Tibial nerve (tissue), 4 donors: ENCODE data around the gene SHROOM3. TPM values are rescaled to one million over a fixed set of nuclear protein-coding genes. Genes with fewer than 3 reads are reported as not detected.
A peak's percentile ranks its signal among the peaks of the same experiment; 100 is the strongest.

Experiments used
- DNase-seq, 2 donors: peaks; one replicate each; pipeline ENCODE4 v3.0.0-alpha.2; 2019; ENCODE audit warnings: low spot score in 2 of 2
- H3K27ac ChIP-seq, 4 donors: fragments of 200-600 bp; sonication (generic) in 3 of 4; one replicate each; pipeline ENCODE4 v1.5.1; 2017 to 2019; ENCODE audit warnings: mild to moderate bottlenecking in 1 of 4
- H3K27me3 ChIP-seq, 2 donors: fragments of 200-600 bp; sonication (generic) in 1 of 2; one replicate each; pipeline versions ENCODE4 v1.5.1 to v1.6.0; 2017 to 2019
- H3K36me3 ChIP-seq, 3 donors: fragments of 200-600 bp; sonication (generic); one replicate each; pipeline ENCODE4 v1.5.1; 2018 to 2019
- H3K4me1 ChIP-seq, 4 donors: fragments of 200-600 bp; sonication (generic) in 3 of 4; one replicate each; pipeline ENCODE4 v1.5.1; 2017 to 2019
- H3K4me3 ChIP-seq, 4 donors: fragments of 200-600 bp; sonication (generic) in 3 of 4; one replicate each; pipeline ENCODE4 v1.5.1; 2017 to 2019; ENCODE audit warnings: mild to moderate bottlenecking in 1 of 4, moderate library complexity in 1 of 4
- H3K9me3 ChIP-seq, 4 donors: fragments of 200-600 bp; sonication (generic) in 3 of 4; one replicate each; pipeline ENCODE4 v1.5.1; 2017 to 2019
- EP300 ChIP-seq, 2 donors: sonication (generic); formaldehyde crosslinking; IDR thresholded peaks; one replicate each; pipeline ENCODE4 v1.6.1; 2017; ENCODE audit warnings: antibody characterized with exemption in 2 of 2, mild to moderate bottlenecking in 1 of 2
- POLR2A ChIP-seq, 2 donors: fragments of 450-650 bp; IDR thresholded peaks; one replicate each; pipeline ENCODE4 v1.6.1; 2017; ENCODE audit warnings: antibody characterized with exemption in 2 of 2, mild to moderate bottlenecking in 2 of 2, moderate library complexity in 2 of 2
- WGBS, 2 donors: methylation state at CpG; one replicate each; pipeline ENCODE4 v1.1.5; 2018; 5-methylcytosine and 5-hydroxymethylcytosine counted together
- total RNA-seq, 4 donors: library from RNA; depleted of rRNA; stranded (reverse); fragments of >200 nt; gene quantifications; one replicate each; pipeline ENCODE4 v1.1.0, GENCODE V29; 2016
- TF ChIP-seq, protein P1 (sequence below), 5 experiments: fragments of 200-600 bp in 3 of 5; fragments of 450-650 bp in 2 of 5; sonication (generic) in 3 of 5; IDR thresholded peaks; one replicate each; pipeline ENCODE4 v1.5.1; 2016 to 2019; ENCODE audit warnings: antibody characterized with exemption in 5 of 5, mild to moderate bottlenecking in 3 of 5, moderate library complexity in 2 of 5

Gene SHROOM3
- total RNA-seq, 4 donors from 2014 or later: 28.0 to 49.8 (median 37.9) TPM

DNA sequence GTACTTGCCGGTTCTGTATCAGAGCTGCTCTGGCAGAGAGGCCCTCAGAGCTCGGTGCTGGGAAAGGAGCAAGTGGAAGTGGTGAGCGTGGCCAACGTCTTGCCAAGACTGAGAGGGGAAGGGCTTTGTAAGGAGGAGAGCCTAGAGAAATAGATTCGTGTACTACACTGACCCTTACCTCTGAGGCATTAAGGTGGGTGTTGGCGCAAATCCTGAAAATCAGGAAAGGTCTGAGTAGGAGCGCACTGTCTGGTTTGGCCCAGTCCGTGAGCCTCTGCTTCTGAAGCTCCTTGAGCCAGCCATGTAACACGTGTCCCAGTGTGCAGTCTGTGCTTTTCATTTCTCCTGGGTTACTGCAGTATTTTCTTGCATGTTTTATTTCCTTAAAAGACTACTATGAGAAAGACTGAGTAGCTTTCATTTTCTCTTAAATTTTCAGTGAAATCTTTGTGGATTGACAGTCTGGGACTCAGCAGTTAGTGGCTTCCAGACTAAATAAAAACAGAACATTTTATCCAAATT lies 322.4 kb downstream of the SHROOM3 start:
- TF ChIP-seq, protein P1, sequence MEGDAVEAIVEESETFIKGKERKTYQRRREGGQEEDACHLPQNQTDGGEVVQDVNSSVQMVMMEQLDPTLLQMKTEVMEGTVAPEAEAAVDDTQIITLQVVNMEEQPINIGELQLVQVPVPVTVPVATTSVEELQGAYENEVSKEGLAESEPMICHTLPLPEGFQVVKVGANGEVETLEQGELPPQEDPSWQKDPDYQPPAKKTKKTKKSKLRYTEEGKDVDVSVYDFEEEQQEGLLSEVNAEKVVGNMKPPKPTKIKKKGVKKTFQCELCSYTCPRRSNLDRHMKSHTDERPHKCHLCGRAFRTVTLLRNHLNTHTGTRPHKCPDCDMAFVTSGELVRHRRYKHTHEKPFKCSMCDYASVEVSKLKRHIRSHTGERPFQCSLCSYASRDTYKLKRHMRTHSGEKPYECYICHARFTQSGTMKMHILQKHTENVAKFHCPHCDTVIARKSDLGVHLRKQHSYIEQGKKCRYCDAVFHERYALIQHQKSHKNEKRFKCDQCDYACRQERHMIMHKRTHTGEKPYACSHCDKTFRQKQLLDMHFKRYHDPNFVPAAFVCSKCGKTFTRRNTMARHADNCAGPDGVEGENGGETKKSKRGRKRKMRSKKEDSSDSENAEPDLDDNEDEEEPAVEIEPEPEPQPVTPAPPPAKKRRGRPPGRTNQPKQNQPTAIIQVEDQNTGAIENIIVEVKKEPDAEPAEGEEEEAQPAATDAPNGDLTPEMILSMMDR (IDR thresholded peaks at IDR 0.05): no peak
- no peak for TF ChIP-seq POLR2A (IDR thresholded peaks at IDR 0.05)
- TF ChIP-seq EP300 (IDR thresholded peaks at IDR 0.05): no peak
- WGBS, 2 donors: 71 to 74% methylated on average over 9 of the region's 9 CpGs
- Histone ChIP-seq H3K27ac (peak overlapping the region in 3 of 4 donors; percentile 5 to 62 (median 39)), H3K9me3 (no peaks in the 10 kb centered on the region), H3K4me3 (no peak overlapping the region), H3K36me3 (peaks cover 0 to 19% (median 0%) of the 10 kb centered on the region in 3 donors), H3K27me3 (no peaks in the 10 kb centered on the region), H3K4me1 (peaks cover 0 to 43% (median 12%) of the 10 kb centered on the region in 4 donors)
- no peak for DNase-seq

- peak overlapping the region in 2 of 4 donors; percentile 38 to 62 for H3K27ac ChIP-seq
- H3K27me3 ChIP-seq: no peaks in the 10 kb centered on the region
- H3K9me3 ChIP-seq: no peaks in the 10 kb centered on the region
- H3K36me3 ChIP-seq: peaks cover 0 to 24% (median 0%) of the 10 kb centered on the region in 3 donors
- H3K4me1 ChIP-seq: peaks cover 0 to 34% (median 10%) of the 10 kb centered on the region in 4 donors
- H3K4me3 ChIP-seq: no peak overlapping the region
- peak in 1 of 2 donors; percentile 46 for DNase-seq
- WGBS, 2 donors: 12 to 18% methylated on average over 4 of the region's 4 CpGs
- no peak for TF ChIP-seq POLR2A (IDR thresholded peaks at IDR 0.05)
- TF ChIP-seq, protein P1 (IDR thresholded peaks at IDR 0.05): peak; percentile 65 to 75 (median 69)
Measured at GRCh38 chr4:76758290-76758882, 323.4 kb downstream of the SHROOM3 start.

- no peak for DNase-seq
- peaks cover 0 to 32% (median 9%) of the 10 kb centered on the region in 4 donors for H3K4me1 ChIP-seq
- H3K9me3 ChIP-seq: no peaks in the 10 kb centered on the region
- no peak overlapping the region for H3K4me3 ChIP-seq
- H3K27ac ChIP-seq: peak overlapping the region in 2 of 4 donors; percentile 32 to 38
- H3K27me3 ChIP-seq: no peaks in the 10 kb centered on the region
- TF ChIP-seq EP300 (IDR thresholded peaks at IDR 0.05) (no peak), POLR2A (IDR thresholded peaks at IDR 0.05) (no peak)
- TF ChIP-seq, protein P1 (IDR thresholded peaks at IDR 0.05): no peak
- 65 to 74% methylated on average over 3 of the region's 3 CpGs for WGBS, 2 donors
- H3K36me3 ChIP-seq: peaks cover 0 to 24% (median 0%) of the 10 kb centered on the region in 3 donors
Measured at GRCh38 chr4:76758996-76759395, 324.0 kb downstream of the SHROOM3 start.

DNA sequence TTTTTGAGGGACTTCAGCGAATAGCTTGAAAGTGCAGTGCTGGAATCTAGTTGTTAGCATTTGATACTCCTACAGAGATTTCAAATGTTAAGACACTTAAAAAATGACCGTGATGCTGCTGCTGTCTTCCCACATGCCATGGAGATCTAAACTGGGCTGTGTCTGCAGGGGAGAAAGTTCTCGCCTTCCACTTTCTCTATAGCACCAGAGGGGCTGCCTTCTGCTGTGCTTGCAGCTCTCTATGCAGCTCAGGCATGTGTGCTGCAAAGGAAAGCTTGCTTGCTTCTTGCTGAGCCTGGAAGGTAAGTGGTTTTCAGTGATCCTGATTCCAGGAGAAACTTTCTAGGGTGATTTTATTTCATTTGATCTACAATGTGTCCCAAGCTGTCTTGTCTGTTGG lies 325.2 kb downstream of the SHROOM3 start:
- TF ChIP-seq, protein P1 (IDR thresholded peaks at IDR 0.05): no peak
- TF ChIP-seq EP300 (IDR thresholded peaks at IDR 0.05) (no peak), POLR2A (IDR thresholded peaks at IDR 0.05) (no peak)
- 85 to 88% methylated on average over 3 of the region's 3 CpGs for WGBS, 2 donors

More for the DNA sequence above, 325.2 kb downstream of the SHROOM3 start:
- Histone ChIP-seq H3K4me1 (peaks cover 0 to 30% (median 2%) of the 10 kb centered on the region in 4 donors), H3K4me3 (no peak overlapping the region), H3K27ac (no peak overlapping the region), H3K36me3 (peaks cover 0 to 24% (median 0%) of the 10 kb centered on the region in 3 donors), H3K9me3 (no peaks in the 10 kb centered on the region), H3K27me3 (no peaks in the 10 kb centered on the region)
- no peak for DNase-seq
